ENCODE data around the gene INPP5E.

DNA sequence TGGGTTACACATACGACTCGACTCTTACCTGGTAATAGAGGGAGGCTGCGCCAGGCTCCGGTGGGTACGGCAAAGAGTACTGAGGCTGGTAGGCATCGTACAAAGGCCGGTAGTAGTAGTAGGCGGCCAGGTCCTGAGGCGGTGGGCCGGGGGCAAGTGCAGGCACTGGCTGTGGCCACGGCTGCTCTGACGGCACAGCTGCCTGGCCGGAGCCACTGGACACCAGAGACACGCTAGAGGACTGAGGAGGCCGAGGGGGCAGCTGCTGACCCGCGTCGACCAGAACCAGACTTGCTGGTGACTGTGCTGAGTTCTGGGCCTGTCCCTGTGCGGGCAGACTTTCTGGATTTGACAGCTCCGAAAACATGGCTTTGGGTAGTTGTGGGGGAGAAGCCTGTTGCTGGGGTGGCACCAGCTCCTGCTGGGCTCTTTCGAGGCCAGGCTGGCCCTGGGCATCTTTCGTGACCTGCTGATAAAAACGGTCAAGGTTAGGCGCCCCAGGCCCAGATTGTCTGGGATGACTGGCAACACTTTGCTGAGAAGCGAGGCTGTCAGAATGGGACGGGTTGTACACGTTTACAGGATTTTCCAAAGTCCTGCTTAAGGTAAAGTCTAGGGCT lies 34.5 kb upstream of the INPP5E start:
- TF ChIP-seq POLR2A (IDR thresholded peaks at IDR 0.05; ENCODE audit: low read depth, low read length) (peak; percentile 49; the same call in 1 of the 2 replicates), POLR2AphosphoS5 (IDR thresholded peaks at IDR 0.05; ENCODE audit: low read depth, low read length) (peak; percentile 51), TAF1 (IDR thresholded peaks at IDR 0.05; ENCODE audit: low read depth, low read length) (no peak), SPI1 (IDR thresholded peaks at IDR 0.05; ENCODE audit: low read depth, low read length) (no peak), POU2F2 (IDR thresholded peaks at IDR 0.05; ENCODE audit: low read depth, low read length) (no peak)
